ENCODE data around the gene SLX9. TPM values are rescaled to one million over a fixed set of nuclear protein-coding genes. Genes with fewer than 3 reads are reported as not detected.

Gene SLX9
- total and polyA plus RNA-seq, 3 donors (not counting 1 experiment from before 2014, with no cell fraction given), result 17.3 to 53.2 (median 31.0) TPM

Other genes with a start within 250 kb of the SLX9 start
- not detected for gene KRTAP10-12, start 242.9 kb upstream of the SLX9 start, total RNA-seq
- gene KRTAP10-12, start 242.9 kb upstream of the SLX9 start, polyA plus RNA-seq, result not detected
- not detected for gene TSPEAR, start 228.5 kb upstream of the SLX9 start, total RNA-seq
- gene TSPEAR, start 228.5 kb upstream of the SLX9 start, polyA plus RNA-seq, result not detected
- gene UBE2G2, start 138.2 kb upstream of the SLX9 start, total RNA-seq, result 10 to 100 TPM; 85.7 to 93.1 TPM
- gene UBE2G2, start 138.2 kb upstream of the SLX9 start, polyA plus RNA-seq, result 82.0 TPM
- gene SUMO3, start 122.0 kb upstream of the SLX9 start, total RNA-seq, result 10 to 100 TPM; 58.1 to 58.8 TPM
- gene SUMO3, start 122.0 kb upstream of the SLX9 start, polyA plus RNA-seq, result 89.6 TPM
- gene PTTG1IP, start 66.3 kb upstream of the SLX9 start, total RNA-seq, result 100 to 1,000 TPM; 131 to 269 TPM
- gene PTTG1IP, start 66.3 kb upstream of the SLX9 start, polyA plus RNA-seq, result 146 TPM
- gene ITGB2, start 19.1 kb upstream of the SLX9 start, total RNA-seq, result 1 to 10 TPM in 1 of 2 donors, not detected in 1; 2.7 TPM
- 1.8 TPM for gene ITGB2, start 19.1 kb upstream of the SLX9 start, polyA plus RNA-seq
- gene ADARB1, start 134.6 kb downstream of the SLX9 start, total RNA-seq, result 10 to 100 TPM; 42.5 to 82.9 TPM
- gene ADARB1, start 134.6 kb downstream of the SLX9 start, polyA plus RNA-seq, result 17.2 TPM